ENCODE data around the gene ATP1B1.

- no peak for TF ChIP-seq CTCF (IDR thresholded peaks at IDR 0.05)
- no peak for TF ChIP-seq POLR2A (IDR thresholded peaks at IDR 0.05)
These were observed 15.0 kb upstream of the ATP1B1 start for GRCh38 chr1:169091480-169091941.

All from heart left ventricle (tissue), 13 donors.